Measurements from ENCODE around the gene TBC1D25. TPM values are rescaled to one million over a fixed set of nuclear protein-coding genes. Genes with fewer than 3 reads are reported as not detected.
"Not testable (repeated sequence)": the region's sequence is repeated elsewhere in the genome, so short reads cannot be mapped to it uniquely, and the experiment has no call there.

The TBC1D25 gene
- total RNA-seq, 1 experiment from 2014 or later, result 7.5 TPM

GRCh38 chrX:48516285-48516684 lies 23.2 kb upstream of the TBC1D25 start (continued):
- TF ChIP-seq NR1H2 (CRISPR knock-in tag; IDR thresholded peaks at IDR 0.05) (no peak), JAZF1 (CRISPR knock-in tag; IDR thresholded peaks at IDR 0.05) (no peak), AFF4 (CRISPR knock-in tag; IDR thresholded peaks at IDR 0.05; ENCODE audit: borderline replicate concordance) (no peak)

- Mint-ChIP-seq H3K4me1 (peaks cover 7% of the 10 kb centered on the region), H3K27me3 (ENCODE audit: low read depth) (no peaks in the 10 kb centered on the region), H3K36me3 (peaks cover 3% of the 10 kb centered on the region; the same call in 1 of the 2 replicates), H3K4me3 (no peak overlapping the region), H3K9me3 (no peaks in the 10 kb centered on the region), H3K27ac (no peak overlapping the region)
- no peak for ATAC-seq
- CTCF ChIA-PET, result no interaction called here
- no peak for DNase-seq (ENCODE audit: low spot score)
- POLR2A ChIA-PET, result no interaction called here
- TF ChIP-seq ZNF138 (CRISPR knock-in tag; conservative IDR thresholded peaks at IDR 0.05), result no peak
- TF ChIP-seq ATF3 (CRISPR knock-in tag; conservative IDR thresholded peaks at IDR 0.05), result no peak
- no peak for TF ChIP-seq KAT7 (CRISPR knock-in tag; IDR thresholded peaks at IDR 0.05; ENCODE audit: borderline replicate concordance)
- no peak for TF ChIP-seq AR (CRISPR knock-in tag; IDR thresholded peaks at IDR 0.05)
Measured at GRCh38 chrX:48516987-48517386, 22.5 kb upstream of the TBC1D25 start.

- H3K36me3 Mint-ChIP-seq; ATAC-seq; H3K27me3 Mint-ChIP-seq (ENCODE audit: low read depth); H3K4me3 Mint-ChIP-seq; POLR2A ChIA-PET; DNase-seq (ENCODE audit: low spot score); H3K9me3 Mint-ChIP-seq; CTCF ChIA-PET; H3K27ac Mint-ChIP-seq: not testable (repeated sequence)
- H3K4me1 Mint-ChIP-seq, result peaks cover 11% of the 10 kb centered on the region
Measured at GRCh38 chrX:48519481-48519880, 20.0 kb upstream of the TBC1D25 start.

GRCh38 chrX:48520455-48520854 lies 19.1 kb upstream of the TBC1D25 start:
- no peaks in the 10 kb centered on the region for H3K27me3 Mint-ChIP-seq (ENCODE audit: low read depth)
- no peaks in the 10 kb centered on the region for H3K9me3 Mint-ChIP-seq
- H3K4me1 Mint-ChIP-seq, result peaks cover 11% of the 10 kb centered on the region
- no peak for TF ChIP-seq ZNF396 (CRISPR knock-in tag; IDR thresholded peaks at IDR 0.05; ENCODE audit: borderline replicate concordance)
- no peak for TF ChIP-seq CREM (CRISPR knock-in tag; IDR thresholded peaks at IDR 0.05)
- no peak for TF ChIP-seq NFYB (CRISPR knock-in tag; conservative IDR thresholded peaks at IDR 0.05; ENCODE audit: low read depth)
- H3K4me3 Mint-ChIP-seq, result peak overlapping the region; percentile 82
- POLR2A ChIA-PET, result no interaction called here
- ATAC-seq, result no peak
- peak overlapping the region; percentile 97 for H3K27ac Mint-ChIP-seq
- CTCF ChIA-PET, result interaction anchor here (0.6 kb wide), 1 partner anchor 412 kb away, joined by 3 read pairs; no protein-coding TSS in a partner anchor
- DNase-seq (ENCODE audit: low spot score), result no peak
- H3K36me3 Mint-ChIP-seq, result peaks cover 10% of the 10 kb centered on the region

- H3K4me1 Mint-ChIP-seq, result peaks cover 11% of the 10 kb centered on the region
- TF ChIP-seq JAZF1 (CRISPR knock-in tag; IDR thresholded peaks at IDR 0.05) (no peak), NFYB (CRISPR knock-in tag; conservative IDR thresholded peaks at IDR 0.05; ENCODE audit: low read depth) (peak; percentile 47)
- H3K9me3 Mint-ChIP-seq, result no peaks in the 10 kb centered on the region
- ATAC-seq (peak; percentile 27), DNase-seq (ENCODE audit: low spot score) (no peak)
- H3K27ac Mint-ChIP-seq, result peak overlapping the region; percentile 97
- H3K36me3 Mint-ChIP-seq, result peaks cover 10% of the 10 kb centered on the region
- ChIA-PET CTCF (no interaction called here), POLR2A (no interaction called here)
- peak overlapping the region; percentile 82 for H3K4me3 Mint-ChIP-seq
- H3K27me3 Mint-ChIP-seq (ENCODE audit: low read depth), result no peaks in the 10 kb centered on the region
Measured at GRCh38 chrX:48520976-48521352, 18.6 kb upstream of the TBC1D25 start.

Measured in WTC11 (cell line).